ENCODE data around the gene PTCH1. TPM values are rescaled to one million over a fixed set of nuclear protein-coding genes. Genes with fewer than 3 reads are reported as not detected.

Gene PTCH1
- total and polyA plus RNA-seq, 8 donors = 3.9 to 53.3 (median 23.5) TPM

- DNase-seq = no peak
- Histone ChIP-seq H3K36me3 (no peaks in the 10 kb centered on the region), H3K27me3 (peaks cover 0 to 42% (median 9%) of the 10 kb centered on the region in 3 donors), H3K4me3 (peak overlapping the region; percentile 76 to 93 (median 82)), H3K4me1 (peaks cover 21 to 49% (median 43%) of the 10 kb centered on the region in 4 donors), H3K9me3 (no peaks in the 10 kb centered on the region), H3K27ac (peak overlapping the region; percentile 93 to 96 (median 94))
- WGBS, 5 donors = 1 to 4% (median 3%) methylated on average over 6 of the region's 6 CpGs
- TF ChIP-seq EP300 (IDR thresholded peaks at IDR 0.05) = no peak
- no peak for TF ChIP-seq POLR2A (IDR thresholded peaks at IDR 0.05)
- TF ChIP-seq POLR2AphosphoS5 (IDR thresholded peaks at IDR 0.05) = no peak
- TF ChIP-seq, protein P1, sequence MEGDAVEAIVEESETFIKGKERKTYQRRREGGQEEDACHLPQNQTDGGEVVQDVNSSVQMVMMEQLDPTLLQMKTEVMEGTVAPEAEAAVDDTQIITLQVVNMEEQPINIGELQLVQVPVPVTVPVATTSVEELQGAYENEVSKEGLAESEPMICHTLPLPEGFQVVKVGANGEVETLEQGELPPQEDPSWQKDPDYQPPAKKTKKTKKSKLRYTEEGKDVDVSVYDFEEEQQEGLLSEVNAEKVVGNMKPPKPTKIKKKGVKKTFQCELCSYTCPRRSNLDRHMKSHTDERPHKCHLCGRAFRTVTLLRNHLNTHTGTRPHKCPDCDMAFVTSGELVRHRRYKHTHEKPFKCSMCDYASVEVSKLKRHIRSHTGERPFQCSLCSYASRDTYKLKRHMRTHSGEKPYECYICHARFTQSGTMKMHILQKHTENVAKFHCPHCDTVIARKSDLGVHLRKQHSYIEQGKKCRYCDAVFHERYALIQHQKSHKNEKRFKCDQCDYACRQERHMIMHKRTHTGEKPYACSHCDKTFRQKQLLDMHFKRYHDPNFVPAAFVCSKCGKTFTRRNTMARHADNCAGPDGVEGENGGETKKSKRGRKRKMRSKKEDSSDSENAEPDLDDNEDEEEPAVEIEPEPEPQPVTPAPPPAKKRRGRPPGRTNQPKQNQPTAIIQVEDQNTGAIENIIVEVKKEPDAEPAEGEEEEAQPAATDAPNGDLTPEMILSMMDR (IDR thresholded peaks at IDR 0.05) = no peak
- intact Hi-C loops (cut with DNase I; ENCODE audit: low total_unique reads) = no loop called here
Observed at GRCh38 chr9:95511616-95511931, 5.2 kb downstream of the PTCH1 start.

- DNase-seq = peak; percentile 93 to 98
- peaks cover 0 to 47% (median 9%) of the 10 kb centered on the region in 3 donors for H3K27me3 ChIP-seq
- H3K4me1 ChIP-seq = peaks cover 21 to 54% (median 42%) of the 10 kb centered on the region in 4 donors
- peak overlapping the region; percentile 76 to 93 (median 82) for H3K4me3 ChIP-seq
- H3K27ac ChIP-seq = peak overlapping the region; percentile 93 to 96 (median 94)
- TF ChIP-seq EP300 (IDR thresholded peaks at IDR 0.05) (no peak), POLR2A (IDR thresholded peaks at IDR 0.05) (no peak), POLR2AphosphoS5 (IDR thresholded peaks at IDR 0.05) (peak; percentile 3 to 66 (median 63))
- TF ChIP-seq, protein P1 (IDR thresholded peaks at IDR 0.05) = no peak
- WGBS, 5 donors = 1 to 2% (median 1%) methylated on average over 76 to 102 of the region's 102 CpGs
- intact Hi-C loops (cut with DNase I; ENCODE audit: low total_unique reads) = no loop called here
- no peaks in the 10 kb centered on the region for H3K9me3 ChIP-seq
- H3K36me3 ChIP-seq = no peaks in the 10 kb centered on the region
Observed at GRCh38 chr9:95510709-95511615, 5.8 kb downstream of the PTCH1 start.

DNA sequence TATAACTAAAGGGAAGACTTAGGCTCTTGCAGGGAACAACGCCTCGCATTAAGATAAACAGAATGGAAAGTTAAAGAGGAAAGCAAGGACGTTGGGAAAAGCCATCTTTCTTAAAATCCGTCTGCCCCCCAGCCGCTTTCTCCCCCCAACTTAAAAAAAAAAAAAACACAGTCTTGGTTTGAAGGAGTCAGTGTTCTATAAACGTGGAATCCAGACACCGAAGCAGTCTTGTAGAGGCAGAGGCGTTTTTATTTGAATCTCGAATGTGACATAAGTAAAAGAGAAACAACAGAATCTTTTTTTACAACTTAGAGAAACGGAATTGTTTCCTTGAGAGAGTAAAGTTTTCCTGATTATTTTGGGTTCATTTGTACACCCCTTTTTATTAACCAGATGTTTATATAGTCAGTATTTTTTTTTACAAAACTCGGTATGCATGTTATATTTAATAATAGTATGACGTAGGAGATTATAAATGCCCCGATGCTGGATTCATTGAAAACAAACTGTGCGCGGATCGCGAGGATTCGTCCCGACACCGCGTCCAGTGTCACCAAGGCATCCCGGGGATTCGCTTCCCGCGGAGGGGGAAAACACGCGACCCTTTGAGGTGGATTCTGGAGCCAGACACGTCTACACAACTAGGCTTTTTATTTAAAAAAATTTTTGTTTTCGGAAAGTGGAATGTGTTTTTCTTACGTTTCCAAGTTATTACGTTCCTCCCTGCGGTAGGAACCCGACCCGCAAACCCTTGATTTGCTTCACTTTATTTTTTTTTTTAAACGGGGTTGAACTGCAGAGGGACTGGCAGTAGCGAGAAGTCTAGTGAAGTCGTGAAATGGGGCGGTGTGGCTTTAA, 6.7 kb downstream of the PTCH1 start:
- peak in 1 of 2 donors; percentile 68 for DNase-seq
- Histone ChIP-seq H3K36me3 (no peaks in the 10 kb centered on the region), H3K27ac (peak overlapping the region; percentile 93 to 96 (median 94)), H3K4me3 (peak overlapping the region; percentile 76 to 93 (median 82)), H3K9me3 (no peaks in the 10 kb centered on the region), H3K27me3 (peaks cover 0 to 39% (median 0%) of the 10 kb centered on the region in 3 donors), H3K4me1 (peaks cover 18 to 51% (median 36%) of the 10 kb centered on the region in 4 donors)
- intact Hi-C loops (cut with DNase I; ENCODE audit: low total_unique reads) = no loop called here
- 0 to 1% (median 0%) methylated on average over 38 of the region's 38 CpGs for WGBS, 5 donors
- TF ChIP-seq, protein P1 (IDR thresholded peaks at IDR 0.05) = no peak
- TF ChIP-seq POLR2A (IDR thresholded peaks at IDR 0.05) (no peak), EP300 (IDR thresholded peaks at IDR 0.05) (no peak), POLR2AphosphoS5 (IDR thresholded peaks at IDR 0.05) (no peak)
